ENCODE data around the gene PPFIBP2.

DNA sequence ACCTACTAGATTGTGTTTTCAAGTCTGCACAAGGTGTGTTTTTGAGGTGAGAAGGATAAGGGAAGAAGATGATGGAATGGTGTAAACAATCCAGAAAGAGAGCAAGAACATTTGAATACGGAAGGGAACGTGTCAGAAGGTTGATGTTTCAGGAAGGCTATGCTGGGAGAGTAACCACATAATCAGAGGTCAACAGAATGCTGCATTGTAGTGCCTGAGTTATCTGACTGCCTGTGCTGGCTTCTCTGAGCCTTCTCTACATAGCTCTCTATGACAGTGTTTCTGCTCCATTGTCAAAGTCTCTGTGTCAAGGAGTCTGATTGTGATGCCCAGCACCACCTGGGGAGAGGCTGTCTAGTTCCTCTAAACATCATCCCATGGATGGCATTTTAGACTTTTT lies 85.4 kb downstream of the PPFIBP2 start:
- TF ChIP-seq, protein P1, sequence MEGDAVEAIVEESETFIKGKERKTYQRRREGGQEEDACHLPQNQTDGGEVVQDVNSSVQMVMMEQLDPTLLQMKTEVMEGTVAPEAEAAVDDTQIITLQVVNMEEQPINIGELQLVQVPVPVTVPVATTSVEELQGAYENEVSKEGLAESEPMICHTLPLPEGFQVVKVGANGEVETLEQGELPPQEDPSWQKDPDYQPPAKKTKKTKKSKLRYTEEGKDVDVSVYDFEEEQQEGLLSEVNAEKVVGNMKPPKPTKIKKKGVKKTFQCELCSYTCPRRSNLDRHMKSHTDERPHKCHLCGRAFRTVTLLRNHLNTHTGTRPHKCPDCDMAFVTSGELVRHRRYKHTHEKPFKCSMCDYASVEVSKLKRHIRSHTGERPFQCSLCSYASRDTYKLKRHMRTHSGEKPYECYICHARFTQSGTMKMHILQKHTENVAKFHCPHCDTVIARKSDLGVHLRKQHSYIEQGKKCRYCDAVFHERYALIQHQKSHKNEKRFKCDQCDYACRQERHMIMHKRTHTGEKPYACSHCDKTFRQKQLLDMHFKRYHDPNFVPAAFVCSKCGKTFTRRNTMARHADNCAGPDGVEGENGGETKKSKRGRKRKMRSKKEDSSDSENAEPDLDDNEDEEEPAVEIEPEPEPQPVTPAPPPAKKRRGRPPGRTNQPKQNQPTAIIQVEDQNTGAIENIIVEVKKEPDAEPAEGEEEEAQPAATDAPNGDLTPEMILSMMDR (IDR thresholded peaks at IDR 0.05) = no peak
- TF ChIP-seq POLR2A (IDR thresholded peaks at IDR 0.05; ENCODE audit: low read depth) = no peak
- no peak for TF ChIP-seq EP300 (IDR thresholded peaks at IDR 0.05)

Measured in esophagus muscularis mucosa (tissue), 4 donors.